H1 (cell line): ENCODE measurements around the gene RNF152. TPM values are rescaled to one million over a fixed set of nuclear protein-coding genes. Genes with fewer than 3 reads are reported as not detected.

Source experiments
- CTBP2 ChIP-seq: IDR thresholded peaks from 2 replicates; pipeline ENCODE4 v1.7.0; 2011; ENCODE audit warnings: borderline replicate concordance, mild to moderate bottlenecking, moderate library complexity, mixed read lengths, low read length; ENCODE audit not compliant: insufficient read depth, insufficient read length
- KDM1A ChIP-seq: fragments of 200-600, 300-600 bp; sonication (generic); IDR thresholded peaks from 2 replicates; pipeline ENCODE4 v1.7.1; 2016; ENCODE audit warnings: mild to moderate bottlenecking, low read length, borderline replicate concordance
- KDM4A ChIP-seq: IDR thresholded peaks from one replicate; pipeline ENCODE4 v1.7.1; 2012; ENCODE audit warnings: low read depth, mild to moderate bottlenecking, moderate library complexity, low read length, inconsistent platforms; ENCODE audit not compliant: severe bottlenecking
- polyA plus RNA-seq, 7 experiments: library from polyadenylated mRNA; depleted of rRNA in 3 of 7; stranded (reverse) in 5 of 7; unstranded in 2 of 7; fragments of >200 nt in 5 of 7; fragments of 200-250 nt in 2 of 7; gene quantifications; 1 replicate in 5 of 7; 2 replicates in 1 of 7; 4 replicates in 1 of 7; pipeline versions ENCODE4 v1.2.1 to v1.2.3, GENCODE V29; 2011 to 2013; ENCODE audit warnings: missing spikeins in 2 of 7, mixed read lengths in 2 of 7
- total RNA-seq: library from RNA; stranded (reverse); fragmentation: NEBNext Ultra II Directional; extraction: Animal tissue kit (Norgen Biotek cat#: 25700); gene quantifications from 2 replicates; pipeline ENCODE4 v1.2.1, GENCODE V29; 2021

RNF152 gene
- total and polyA plus RNA-seq, 2 of the 8 experiments (the other 6 are each of a cell fraction or from before 2014, with no cell fraction given): 1.1 to 2.7 TPM

- TF ChIP-seq KDM4A: no peak
- TF ChIP-seq KDM1A: no peak
- no peak for TF ChIP-seq CTBP2
- TF ChIP-seq, all 59 proteins: peak for 0
Observed at GRCh38 chr18:61891894-61892293, 913 bp downstream of the RNF152 start (continued).
